Jurkat, Clone E6-1 (cell line): Measurements from ENCODE around the gene FAM181A. TPM values are rescaled to one million over a fixed set of nuclear protein-coding genes. Genes with fewer than 3 reads are reported as not detected.

Experiments used
- DNase-seq: peaks from one replicate; pipeline ENCODE4 v3.0.0-alpha.2; 2011; ENCODE audit warnings: low read depth, low spot score
- H3K4me3 ChIP-seq: 2 replicates; pipeline ENCODE4 v1.5.1; 2011; ENCODE audit warnings: mild to moderate bottlenecking, low read length, control low read depth, moderate library complexity
- polyA plus RNA-seq: library from polyadenylated mRNA; unstranded; fragments of >200 nt; gene quantifications from one replicate; pipeline ENCODE4 v1.2.1, GENCODE V29; 2012; ENCODE audit warnings: missing spikeins; ENCODE audit not compliant: insufficient read length, insufficient read depth

Gene FAM181A
- not detected for polyA plus RNA-seq

GRCh38 chr14:93926873-93927799 lies at the start of gene FAM181A:
FAM181A (plus strand) TSS chr14:93927344; CDS start chr14:93928286, 942 bp downstream.
- DNase-seq, result no peak
- H3K4me3 ChIP-seq, result no peak within 1 kb of the TSS

GRCh38 chr14:93878212-93878611 lies 48.9 kb upstream of the FAM181A start:
- DNase-seq, result no peak
- H3K4me3 ChIP-seq, result no peak overlapping the region

GRCh38 chr14:93878871-93879270 lies 48.3 kb upstream of the FAM181A start:
- no peak for DNase-seq
- no peak overlapping the region for H3K4me3 ChIP-seq

- no peak for DNase-seq
- no peak overlapping the region for H3K4me3 ChIP-seq
These were observed 47.7 kb upstream of the FAM181A start for GRCh38 chr14:93879362-93879983.

GRCh38 chr14:93880021-93880820 lies 46.9 kb upstream of the FAM181A start:
- H3K4me3 ChIP-seq, result no peak overlapping the region
- no peak for DNase-seq

GRCh38 chr14:93884950-93885349 lies 42.2 kb upstream of the FAM181A start:
- H3K4me3 ChIP-seq, result no peak overlapping the region
- peak; percentile 45 for DNase-seq

- DNase-seq, result no peak
- H3K4me3 ChIP-seq, result no peak overlapping the region
These were observed 38.1 kb upstream of the FAM181A start for GRCh38 chr14:93888995-93889394.

- no peak overlapping the region for H3K4me3 ChIP-seq
- no peak for DNase-seq
These were observed 37.2 kb upstream of the FAM181A start for GRCh38 chr14:93889739-93890483.

GRCh38 chr14:93891756-93892504 lies 35.2 kb upstream of the FAM181A start:
- no peak overlapping the region for H3K4me3 ChIP-seq
- DNase-seq, result no peak

- no peak overlapping the region for H3K4me3 ChIP-seq
- DNase-seq, result no peak
These were observed 34.7 kb upstream of the FAM181A start for GRCh38 chr14:93892505-93892839.

- peak; percentile 12 for DNase-seq
These were observed 34.1 kb upstream of the FAM181A start for GRCh38 chr14:93892923-93893558.

GRCh38 chr14:93893661-93894261 lies 33.4 kb upstream of the FAM181A start:
- H3K4me3 ChIP-seq, result no peak overlapping the region
- DNase-seq, result no peak

More at GRCh38 chr14:93892923-93893558, 34.1 kb upstream of the FAM181A start:
- no peak overlapping the region for H3K4me3 ChIP-seq

GRCh38 chr14:93895023-93895604 lies 32.0 kb upstream of the FAM181A start:
- no peak overlapping the region for H3K4me3 ChIP-seq
- no peak for DNase-seq

GRCh38 chr14:93897476-93897845 lies 29.7 kb upstream of the FAM181A start:
- DNase-seq, result peak; percentile 21

GRCh38 chr14:93898081-93898611 lies 29.0 kb upstream of the FAM181A start:
- H3K4me3 ChIP-seq, result no peak overlapping the region
- DNase-seq, result no peak

More at GRCh38 chr14:93897476-93897845, 29.7 kb upstream of the FAM181A start:
- H3K4me3 ChIP-seq, result no peak overlapping the region

- DNase-seq, result no peak
- H3K4me3 ChIP-seq, result no peak overlapping the region
These were observed 28.4 kb upstream of the FAM181A start for GRCh38 chr14:93898731-93899130.

- H3K4me3 ChIP-seq, result no peak overlapping the region
- DNase-seq, result no peak
These were observed 25.3 kb upstream of the FAM181A start for GRCh38 chr14:93901813-93902212.
